HT1080 (cell line): ENCODE data around the gene ACTG2. TPM values are rescaled to one million over a fixed set of nuclear protein-coding genes. Genes with fewer than 3 reads are reported as not detected.
"Not testable (repeated sequence)": the region's sequence is repeated elsewhere in the genome, so short reads cannot be mapped to it uniquely, and the experiment has no call there.

Experiments used
- DNase-seq: peaks from one replicate; pipeline ENCODE4 v3.0.0-alpha.2; 2015; ENCODE audit warnings: low read depth
- total RNA-seq: library from RNA; depleted of rRNA; stranded (reverse); fragments of >200 nt; shearing (Covaris generic); gene quantifications from 2 replicates; pipeline ENCODE4 v1.2.3, GENCODE V29; 2014

Gene ACTG2
- total RNA-seq, 1 experiment from 2014 or later, result not detected

DNA sequence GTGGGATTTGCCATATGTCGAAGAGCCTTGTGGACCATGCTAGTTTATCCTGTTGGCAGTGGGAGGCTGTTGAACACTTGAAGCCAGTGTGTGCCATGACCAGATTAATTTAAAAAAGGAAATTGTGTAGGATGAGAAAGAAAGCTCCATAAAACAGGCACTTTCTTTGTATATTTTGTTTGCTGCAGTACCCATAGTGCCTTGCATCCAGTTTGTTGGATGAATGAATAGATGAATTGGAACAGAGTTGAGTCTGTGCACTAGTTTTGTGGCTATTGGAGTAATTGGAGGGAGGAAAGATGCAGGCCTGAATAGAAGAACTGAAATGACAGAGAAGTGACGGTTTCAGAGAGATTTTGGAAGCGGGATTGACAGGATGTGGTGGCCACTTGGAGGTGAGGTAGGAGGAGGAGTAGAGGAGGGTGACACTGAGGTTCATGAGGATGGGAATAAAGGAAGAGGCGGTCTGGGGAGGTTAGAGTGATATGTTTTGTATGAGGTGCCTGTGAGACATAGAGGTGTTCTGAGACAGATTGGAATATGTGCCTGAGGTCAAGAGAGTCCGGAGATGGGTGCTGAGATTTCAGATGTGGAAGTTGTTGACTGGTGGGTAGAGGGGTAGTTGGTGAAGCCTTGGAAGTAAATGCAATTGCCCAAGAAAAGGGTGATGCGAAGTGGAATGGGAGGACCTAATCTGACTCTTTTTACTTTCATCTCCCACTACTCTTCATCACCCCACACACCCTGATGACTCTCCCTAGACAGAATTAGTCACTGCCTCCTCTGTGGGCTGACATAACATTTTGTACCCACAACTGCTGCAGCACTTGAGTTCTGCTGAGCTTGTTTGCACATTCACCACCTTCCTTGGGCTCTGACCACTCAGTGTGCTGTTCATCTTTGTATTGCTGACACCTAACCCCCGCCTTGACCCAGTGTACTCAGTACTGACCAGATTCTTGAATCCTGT is 39.0 kb downstream of the ACTG2 start:
- peak; percentile 79 for DNase-seq

DNA sequence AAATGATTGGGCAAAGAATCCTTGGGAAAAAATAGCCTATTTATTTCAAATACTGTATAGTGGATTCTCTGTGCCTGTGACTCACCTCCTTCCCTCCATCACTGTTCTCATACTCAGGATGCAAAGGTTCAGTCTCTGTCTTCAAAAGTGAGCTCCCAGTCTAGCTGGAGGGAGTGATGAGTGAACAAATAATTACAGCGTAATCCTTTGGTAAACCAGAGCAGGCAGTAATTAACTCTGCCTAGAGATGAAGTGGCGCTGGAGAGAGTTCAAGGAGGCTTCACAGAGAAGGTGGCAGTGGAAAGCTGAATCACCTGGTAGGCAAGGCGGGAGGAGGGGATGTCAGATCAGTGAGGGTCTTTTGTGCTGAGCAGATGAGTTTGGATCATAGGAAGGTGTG is 40.4 kb downstream of the ACTG2 start:
- DNase-seq, result no peak

DNA sequence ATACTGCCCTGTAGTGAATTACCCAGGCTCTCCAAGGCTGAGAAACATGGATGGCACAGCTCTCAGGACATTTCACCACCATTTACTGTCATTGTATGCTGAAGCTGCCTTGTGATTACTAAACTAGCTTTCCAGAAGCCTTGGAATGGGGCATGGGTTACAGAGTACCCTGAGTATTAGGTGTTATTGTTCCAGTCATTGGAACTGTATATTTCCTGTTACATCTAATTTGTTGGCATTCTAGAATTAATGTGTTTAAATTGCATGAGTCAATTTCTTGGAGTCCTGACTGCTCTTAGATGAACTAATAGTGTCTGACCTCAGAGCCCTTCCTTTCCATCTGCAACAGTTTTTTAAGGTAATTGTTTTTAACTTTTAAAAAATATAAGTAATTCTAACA is 42.8 kb downstream of the ACTG2 start:
- no peak for DNase-seq

DNA sequence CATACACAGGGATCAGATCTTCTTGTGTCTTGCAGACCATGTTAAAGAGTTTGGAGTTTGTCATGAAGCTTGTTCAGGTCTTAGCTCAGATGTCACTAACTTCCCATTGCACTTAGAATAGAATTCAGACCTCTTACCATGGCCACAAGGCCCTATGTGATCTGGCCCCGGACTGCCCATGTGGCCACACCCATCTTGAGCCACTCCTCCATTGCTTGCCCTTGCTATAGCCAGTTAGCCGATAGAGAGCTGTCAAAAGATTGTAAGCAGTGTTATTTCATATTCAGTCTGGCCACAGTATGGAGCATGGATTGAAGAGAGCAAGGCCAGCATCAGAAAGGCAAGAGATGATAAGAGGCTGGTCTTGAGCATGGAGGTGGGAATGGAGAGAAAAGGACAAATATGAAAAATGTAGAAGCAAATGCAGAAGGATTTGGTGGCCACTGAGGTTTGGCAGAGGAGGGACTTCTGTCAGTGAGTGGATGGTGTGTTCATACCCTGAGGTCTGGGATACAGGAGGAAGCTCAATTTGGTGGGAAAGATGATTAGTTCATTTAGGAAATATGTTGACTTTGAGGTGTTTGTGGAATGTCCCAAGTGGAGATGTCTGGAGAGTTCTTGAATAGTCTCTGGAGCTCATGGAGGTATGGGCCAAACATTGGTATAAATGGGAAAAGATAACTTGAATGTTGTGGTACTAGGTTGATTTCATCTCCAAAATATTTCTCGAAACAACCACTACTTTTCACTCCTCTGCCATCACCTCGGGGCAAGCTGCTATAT is 44.5 kb downstream of the ACTG2 start:
- no peak for DNase-seq

DNA sequence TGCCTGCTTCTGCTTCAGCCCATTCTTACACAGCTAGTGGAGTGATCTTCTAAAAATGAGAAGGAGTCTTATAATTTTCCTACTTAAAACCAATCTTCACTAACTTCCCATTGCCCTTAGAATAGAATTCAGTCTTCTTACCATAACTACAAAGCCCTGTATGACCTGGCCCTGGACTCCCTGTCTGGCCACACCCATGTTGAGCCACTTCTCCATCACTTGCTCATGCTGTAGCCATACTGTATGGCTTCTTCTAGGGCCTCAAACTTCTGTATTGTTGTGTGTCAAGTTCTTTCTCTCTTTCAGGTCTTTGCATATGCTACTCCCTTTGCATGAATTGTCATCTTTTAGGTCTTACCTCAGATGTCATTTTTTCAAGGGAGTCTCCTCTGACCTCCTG is 45.1 kb downstream of the ACTG2 start:
- DNase-seq, result no peak

DNA sequence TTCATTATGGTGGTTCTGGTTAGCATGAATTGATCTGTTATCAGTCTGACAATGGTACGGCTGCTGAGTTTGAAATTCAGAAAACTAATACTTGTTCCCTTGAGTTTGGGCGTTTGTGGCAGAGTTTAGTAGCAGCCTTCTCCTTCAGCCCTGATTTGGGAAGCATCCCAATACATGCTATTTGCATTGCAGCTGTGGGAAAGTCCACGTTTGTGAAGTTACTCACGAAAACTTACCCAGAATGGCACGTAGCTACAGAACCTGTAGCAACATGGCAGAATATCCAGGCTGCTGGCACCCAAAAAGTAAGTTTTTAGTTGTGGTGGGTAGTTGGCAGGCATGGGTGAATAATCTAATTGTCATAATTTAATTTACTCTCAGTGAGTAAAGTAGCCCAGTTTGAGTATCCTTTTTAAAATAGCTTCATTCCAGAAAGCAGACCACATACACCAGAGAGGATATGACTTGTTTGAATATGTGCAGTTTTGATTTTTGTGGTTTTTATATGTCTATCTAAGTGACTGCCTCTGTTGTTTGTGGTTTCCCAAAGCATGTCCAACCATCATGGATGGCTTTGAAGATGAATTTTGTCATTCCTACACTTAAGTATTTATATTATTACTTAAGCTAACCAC is 46.0 kb downstream of the ACTG2 start:
- peak; percentile 85 for DNase-seq

DNA sequence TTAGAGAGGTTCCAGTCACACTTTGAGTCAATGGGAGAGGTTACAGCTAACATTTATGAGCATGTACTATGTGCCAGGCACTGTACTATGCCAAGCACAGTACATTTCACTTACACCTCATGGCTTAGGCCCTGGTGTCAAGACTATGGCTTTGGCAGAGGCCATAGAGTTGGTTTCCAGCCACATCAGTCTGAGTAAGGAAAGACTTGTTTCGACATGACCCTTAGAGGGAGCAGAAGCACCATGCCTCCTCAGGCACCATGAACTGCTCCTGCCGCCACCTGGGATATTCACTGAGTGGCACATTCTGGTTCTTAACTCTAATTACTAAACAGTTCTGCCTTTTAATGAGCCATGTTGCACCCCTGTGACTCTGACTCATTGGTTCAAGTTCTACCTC is 46.6 kb downstream of the ACTG2 start:
- DNase-seq, result peak; percentile 46

DNA sequence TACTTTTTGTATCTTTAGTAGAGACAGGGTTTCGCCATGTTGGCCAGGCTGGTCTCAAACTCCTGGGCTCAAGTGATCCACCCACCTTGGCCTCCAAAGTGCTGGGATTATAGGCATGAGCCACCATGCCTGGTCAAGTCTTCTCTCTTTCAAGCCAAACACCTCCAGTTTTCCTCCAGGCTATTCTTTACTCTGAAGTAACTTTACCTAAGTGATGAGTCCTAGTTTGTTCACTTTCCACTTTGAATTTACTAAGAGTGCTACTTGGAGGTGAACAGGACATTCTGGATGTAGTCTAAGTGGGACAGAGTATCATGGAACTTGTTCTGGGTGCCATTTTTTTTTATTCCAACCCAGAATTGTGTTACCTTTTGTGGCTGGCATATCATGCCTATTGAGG is 47.3 kb downstream of the ACTG2 start:
- not testable (repeated sequence) for DNase-seq

DNA sequence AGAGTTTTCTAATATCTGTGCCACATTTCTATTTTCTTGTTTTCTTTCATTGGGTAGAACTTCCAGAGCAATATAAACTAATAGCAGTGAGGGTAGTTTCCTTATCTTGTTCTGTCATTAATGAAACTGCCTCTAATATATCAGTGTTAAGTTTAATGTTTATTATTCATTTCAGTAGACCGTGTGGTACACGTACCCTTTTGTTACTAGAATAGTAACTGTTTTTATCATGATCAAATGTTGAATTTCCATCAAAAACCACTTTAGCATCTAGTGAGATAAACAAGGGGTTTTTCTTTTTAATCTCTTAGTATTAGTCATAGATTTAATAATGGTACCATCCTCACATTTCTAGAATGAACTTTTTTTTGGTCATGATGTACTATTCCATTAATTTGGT is 49.9 kb downstream of the ACTG2 start:
- DNase-seq, result no peak

DNA sequence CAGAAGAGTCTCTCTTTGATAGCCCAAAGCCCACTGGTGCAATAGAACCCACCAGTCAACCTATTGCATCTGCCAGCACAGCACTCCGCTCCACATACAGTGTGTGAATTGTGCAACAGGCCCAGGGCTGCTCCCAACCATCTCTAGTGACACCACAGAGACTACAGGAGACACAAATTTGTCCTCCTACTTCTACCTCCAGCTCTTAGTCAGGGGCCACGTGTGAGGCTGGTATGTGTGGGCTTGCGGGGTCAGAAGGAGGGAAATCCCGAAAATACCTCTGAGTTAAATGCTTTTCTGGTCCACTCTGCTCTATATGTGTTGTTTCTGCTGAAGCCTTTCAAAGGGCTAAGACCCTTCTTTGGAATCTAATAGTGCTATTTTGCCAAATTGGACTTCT is 51.9 kb downstream of the ACTG2 start:
- no peak for DNase-seq

DNA sequence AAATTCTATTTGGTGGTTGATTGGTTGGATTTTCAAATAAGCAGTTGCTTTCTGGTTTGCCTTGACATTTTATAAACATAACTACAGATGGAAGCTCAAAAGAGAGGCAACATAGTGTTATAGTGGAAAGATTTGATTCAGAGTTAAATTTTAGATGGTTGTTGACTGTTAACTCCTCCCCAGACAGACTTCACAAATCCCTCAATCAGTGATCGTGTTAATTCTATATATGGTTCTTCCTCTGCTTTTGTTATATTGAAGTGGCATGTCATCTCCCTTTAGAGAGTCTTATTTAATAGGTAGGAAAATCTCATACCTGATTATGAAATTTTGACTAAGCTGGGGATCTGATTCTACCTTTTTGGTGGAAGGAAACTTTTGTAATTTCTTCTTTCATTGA is 53.4 kb downstream of the ACTG2 start:
- no peak for DNase-seq

DNA sequence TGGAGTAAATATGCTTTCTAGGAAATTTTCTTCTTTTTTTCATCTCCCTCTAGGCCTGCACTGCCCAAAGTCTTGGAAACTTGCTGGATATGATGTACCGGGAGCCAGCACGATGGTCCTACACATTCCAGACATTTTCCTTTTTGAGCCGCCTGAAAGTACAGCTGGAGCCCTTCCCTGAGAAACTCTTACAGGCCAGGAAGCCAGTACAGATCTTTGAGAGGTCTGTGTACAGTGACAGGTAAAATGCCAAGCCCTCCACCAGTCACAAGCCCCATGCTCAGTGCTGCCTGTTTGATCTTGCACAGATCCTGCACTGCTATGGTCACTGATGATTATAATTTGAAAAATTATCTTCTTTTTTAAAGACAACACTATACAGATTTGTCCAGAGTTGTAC is 53.9 kb downstream of the ACTG2 start:
- DNase-seq, result no peak

DNA sequence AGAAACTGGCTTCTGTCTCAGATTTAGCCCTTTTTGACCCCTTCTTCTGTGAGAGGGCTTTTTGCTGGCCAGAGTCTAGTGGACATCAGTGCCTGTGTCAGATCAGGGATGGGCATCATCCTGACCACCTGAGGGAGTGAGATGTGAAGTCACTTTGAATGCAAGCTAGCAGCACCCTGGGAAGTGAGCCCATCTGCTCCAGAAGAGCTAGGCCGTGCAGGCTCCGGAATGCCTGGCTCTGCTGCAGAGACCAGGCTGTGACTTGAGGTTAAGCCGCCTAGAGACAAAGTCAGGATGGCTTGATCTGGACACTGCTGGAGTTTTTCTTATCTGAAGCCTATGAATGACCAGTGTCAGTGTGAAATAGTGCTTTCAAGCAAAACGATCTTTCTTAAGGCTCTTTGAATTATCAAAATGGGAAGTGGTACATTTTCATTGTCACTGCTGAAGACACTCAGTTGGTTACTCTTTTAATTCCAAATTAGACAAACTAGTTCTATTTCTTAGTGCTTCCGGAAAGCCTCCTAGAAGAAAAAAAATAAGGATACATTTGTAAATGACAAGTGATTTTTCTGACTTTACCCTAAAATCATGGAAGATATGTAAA is 54.7 kb downstream of the ACTG2 start:
- DNase-seq, result no peak

DNA sequence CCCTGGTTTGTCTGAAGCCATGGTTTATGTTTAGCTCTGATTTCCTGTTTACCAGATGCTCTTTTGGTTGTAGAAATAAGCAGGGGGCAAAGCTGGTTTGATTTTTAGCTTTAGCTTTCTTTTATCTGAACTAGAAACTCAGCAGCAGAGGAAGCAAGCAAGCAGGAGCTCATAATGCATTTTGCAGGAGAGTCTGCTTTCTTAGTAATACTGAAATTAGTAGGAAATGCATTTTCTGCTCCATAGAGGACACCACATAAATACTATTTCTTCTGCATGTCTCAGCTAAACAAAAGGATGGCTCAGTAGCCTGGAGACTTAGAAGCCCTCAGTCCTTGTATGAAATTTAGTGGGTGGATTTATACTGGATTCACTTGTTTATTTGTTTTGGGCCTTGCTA is 57.0 kb downstream of the ACTG2 start:
- no peak for DNase-seq

DNA sequence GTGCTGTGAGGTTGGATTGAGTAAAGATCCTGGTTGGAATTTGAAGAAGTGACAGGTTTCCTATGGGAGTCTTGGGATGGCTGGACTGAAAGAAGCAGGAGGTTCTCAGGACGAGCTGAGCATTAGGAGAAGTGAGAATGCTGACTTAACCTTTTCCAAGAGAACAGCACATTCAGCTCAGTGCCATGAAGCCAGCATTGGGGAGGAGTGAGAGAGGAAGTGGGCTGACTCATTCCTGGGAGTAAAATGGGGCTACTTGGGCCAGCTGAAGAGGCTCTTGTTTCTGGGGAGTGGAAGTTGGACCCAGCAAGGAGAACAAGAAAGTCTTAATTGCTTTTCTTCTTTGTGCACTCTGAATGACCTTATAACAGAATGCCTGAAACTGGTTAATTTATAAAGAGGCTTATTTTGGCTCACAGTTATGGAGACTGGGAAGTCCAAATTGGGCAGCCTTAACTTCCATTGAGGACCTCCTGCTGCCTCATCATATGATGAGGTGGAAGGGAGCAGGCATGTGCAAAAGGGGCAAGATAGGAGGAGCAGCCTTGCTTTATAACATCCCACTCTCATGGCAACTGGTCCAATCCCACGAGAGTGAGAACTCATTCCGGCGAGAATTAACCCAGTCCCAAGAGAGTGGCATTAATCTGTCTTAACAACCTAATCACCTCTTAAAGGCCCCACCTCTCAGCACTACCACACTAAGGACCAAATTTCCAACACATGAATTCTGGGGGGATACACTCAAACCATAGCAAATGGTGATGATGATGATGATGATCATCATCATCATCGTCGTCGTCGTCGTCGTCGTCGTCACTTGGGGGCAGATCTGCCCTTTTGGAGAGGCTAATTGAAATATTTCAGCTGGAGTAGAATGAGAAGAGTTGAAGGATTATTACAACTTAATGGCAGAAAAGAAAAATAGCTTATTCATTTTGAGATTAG is 60.0 kb downstream of the ACTG2 start:
- DNase-seq, result peak; percentile 77

DNA sequence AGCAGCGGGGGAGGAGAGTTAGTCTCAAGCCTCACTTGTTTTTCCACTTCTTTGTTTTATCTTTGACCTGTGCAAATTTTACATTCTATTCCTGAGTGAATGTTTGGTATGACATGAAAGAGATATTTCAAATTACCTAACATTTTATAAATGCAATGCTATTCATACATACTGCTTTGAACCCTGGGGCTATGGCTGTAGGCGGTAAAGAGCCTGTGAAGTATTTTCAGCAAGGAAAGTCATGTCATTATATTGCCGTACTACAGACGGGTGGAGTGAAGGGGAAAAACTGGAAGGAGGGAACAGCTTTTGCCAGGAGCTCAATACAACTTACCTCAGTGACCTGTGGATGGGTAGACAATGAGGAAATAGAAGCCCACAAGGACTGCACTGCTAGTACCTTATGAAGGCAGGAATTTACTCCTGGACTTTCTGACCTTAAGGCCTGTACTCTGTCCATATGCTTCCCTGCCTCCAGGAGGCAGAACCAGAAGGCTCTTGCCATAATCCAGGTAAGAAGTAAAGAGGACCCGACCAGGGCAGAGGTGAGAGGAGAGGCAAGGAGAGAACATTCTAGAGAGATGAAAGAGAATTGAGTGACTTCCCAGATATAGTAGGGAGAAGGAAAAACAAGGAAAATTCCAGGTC is 63.5 kb downstream of the ACTG2 start:
- no peak for DNase-seq

DNA sequence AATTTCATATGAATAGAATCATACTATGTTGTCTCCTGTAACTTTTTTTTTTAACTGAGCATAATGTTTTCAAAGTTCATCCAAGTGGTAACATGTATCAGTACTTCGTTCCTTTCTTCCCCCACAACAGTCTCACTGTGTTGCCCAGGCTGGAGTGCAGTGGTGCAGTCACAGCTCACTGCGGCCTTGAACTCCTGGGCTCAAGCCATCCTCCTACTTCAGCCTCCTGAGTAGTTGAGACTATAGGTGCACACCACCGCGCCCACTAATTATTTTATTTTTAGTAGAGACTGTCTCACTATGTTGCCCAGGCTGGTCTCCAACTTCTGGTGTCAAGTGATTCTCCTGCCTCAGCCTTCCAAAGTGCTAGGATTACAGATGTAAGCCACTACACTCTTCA is 68.5 kb downstream of the ACTG2 start:
- DNase-seq, result no peak

DNA sequence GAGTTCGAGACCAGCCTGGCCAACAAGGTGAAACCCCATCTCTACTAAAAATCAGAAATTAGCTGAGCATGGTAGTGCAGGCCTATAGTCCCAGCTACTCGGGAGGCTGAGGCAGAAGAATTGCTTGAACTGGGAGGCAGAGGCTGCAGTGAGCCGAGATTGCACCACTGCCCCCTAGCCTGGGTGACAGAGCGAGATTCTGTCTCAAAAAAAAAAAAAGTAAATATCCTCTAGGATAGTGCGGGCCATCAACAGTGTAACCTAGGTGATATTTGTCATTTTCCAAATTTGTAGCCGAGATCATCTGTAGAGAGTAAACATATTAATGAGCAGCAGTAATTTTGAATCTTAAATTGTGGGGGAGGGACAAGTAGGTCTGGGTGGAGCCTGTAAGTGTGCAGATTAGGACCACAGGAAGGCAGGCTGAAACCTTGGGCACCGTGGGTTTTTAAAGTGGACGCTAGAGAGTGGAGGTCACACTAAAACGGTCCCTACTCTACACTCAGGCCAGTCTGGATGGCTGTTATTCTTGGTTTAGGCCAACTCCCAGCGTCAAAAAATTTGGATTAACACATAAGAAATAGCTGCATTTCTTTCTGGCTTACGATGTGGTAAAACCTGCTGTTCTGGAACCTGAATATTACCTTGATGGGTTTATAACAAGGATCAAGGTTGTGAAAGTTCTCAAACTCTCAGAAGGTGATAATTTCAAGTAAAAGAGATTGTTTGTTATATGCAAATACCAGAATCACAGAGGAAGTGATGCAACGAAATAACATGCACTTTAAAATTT is 69.2 kb downstream of the ACTG2 start:
- no peak for DNase-seq

DNA sequence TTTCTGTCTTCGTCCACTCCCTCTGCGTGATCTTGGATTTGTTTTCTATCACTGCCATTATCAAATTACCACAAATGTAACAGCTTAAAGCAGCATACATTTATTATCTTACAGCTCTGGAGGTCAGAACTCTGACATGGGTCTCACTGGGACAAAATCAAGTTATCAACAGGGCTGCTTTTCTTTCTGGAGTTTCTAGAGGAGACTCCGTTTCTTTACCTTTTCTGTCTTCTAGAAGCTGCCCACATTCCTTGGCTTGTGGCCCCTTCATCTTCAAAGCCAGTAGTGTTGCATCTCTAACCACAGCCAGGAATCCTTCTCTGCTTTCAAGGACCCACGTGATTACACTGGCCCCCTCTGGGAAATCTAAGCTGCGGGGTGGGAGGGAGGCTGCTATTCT is 70.0 kb downstream of the ACTG2 start:
- no peak for DNase-seq
